Upper lobe of left lung (tissue), 4 donors: ENCODE data around the gene NBPF11.
"Not testable (repeated sequence)": the region's sequence is repeated elsewhere in the genome, so short reads cannot be mapped to it uniquely, and the experiment has no call there.

Experiments used
- POLR2AphosphoS5 ChIP-seq, 2 donors: sonication (generic); formaldehyde crosslinking; IDR thresholded peaks; one replicate each; pipeline ENCODE4 v1.5.1; 2017; ENCODE audit warnings: antibody characterized with exemption in 2 of 2
- TF ChIP-seq, protein P1 (sequence below), 6 experiments: fragments of 450-650 bp in 4 of 6; fragments of 200-600 bp in 2 of 6; sonication (generic) in 2 of 6; IDR thresholded peaks; one replicate each; pipeline ENCODE4 v1.5.1; 2016 to 2019; ENCODE audit warnings: antibody characterized with exemption in 6 of 6

DNA sequence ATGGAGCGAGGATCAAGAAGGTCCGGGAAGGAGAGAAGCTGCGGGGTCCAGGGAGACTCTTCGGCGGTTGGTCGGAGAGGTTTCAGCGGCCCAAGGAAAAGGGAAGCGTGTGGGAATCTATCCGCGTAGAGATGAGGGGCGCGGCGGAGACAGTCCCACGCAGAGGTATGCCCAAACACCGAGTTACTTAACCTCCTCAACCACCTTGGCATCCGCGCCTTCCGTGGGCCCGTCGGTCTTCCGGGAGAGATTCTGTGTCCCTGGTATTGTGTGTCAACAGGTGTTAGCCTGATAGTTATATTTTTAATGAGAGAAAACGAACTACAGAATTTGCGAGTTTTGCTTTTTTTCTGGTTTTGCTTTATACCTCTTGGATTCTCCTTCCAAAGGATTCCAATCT is 5.7 kb upstream of the NBPF11 start:
- not testable (repeated sequence) for TF ChIP-seq POLR2AphosphoS5 (IDR thresholded peaks at IDR 0.05)
- TF ChIP-seq, protein P1, sequence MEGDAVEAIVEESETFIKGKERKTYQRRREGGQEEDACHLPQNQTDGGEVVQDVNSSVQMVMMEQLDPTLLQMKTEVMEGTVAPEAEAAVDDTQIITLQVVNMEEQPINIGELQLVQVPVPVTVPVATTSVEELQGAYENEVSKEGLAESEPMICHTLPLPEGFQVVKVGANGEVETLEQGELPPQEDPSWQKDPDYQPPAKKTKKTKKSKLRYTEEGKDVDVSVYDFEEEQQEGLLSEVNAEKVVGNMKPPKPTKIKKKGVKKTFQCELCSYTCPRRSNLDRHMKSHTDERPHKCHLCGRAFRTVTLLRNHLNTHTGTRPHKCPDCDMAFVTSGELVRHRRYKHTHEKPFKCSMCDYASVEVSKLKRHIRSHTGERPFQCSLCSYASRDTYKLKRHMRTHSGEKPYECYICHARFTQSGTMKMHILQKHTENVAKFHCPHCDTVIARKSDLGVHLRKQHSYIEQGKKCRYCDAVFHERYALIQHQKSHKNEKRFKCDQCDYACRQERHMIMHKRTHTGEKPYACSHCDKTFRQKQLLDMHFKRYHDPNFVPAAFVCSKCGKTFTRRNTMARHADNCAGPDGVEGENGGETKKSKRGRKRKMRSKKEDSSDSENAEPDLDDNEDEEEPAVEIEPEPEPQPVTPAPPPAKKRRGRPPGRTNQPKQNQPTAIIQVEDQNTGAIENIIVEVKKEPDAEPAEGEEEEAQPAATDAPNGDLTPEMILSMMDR (IDR thresholded peaks at IDR 0.05): not testable (repeated sequence)
